Measurements from ENCODE around the gene PMVK. TPM values are rescaled to one million over a fixed set of nuclear protein-coding genes. Genes with fewer than 3 reads are reported as not detected.

Gene PMVK
- total and polyA plus RNA-seq, 2 of the 8 experiments (the other 6 are each of a cell fraction or from before 2014, with no cell fraction given) = 23.8 to 26.5 TPM

DNA sequence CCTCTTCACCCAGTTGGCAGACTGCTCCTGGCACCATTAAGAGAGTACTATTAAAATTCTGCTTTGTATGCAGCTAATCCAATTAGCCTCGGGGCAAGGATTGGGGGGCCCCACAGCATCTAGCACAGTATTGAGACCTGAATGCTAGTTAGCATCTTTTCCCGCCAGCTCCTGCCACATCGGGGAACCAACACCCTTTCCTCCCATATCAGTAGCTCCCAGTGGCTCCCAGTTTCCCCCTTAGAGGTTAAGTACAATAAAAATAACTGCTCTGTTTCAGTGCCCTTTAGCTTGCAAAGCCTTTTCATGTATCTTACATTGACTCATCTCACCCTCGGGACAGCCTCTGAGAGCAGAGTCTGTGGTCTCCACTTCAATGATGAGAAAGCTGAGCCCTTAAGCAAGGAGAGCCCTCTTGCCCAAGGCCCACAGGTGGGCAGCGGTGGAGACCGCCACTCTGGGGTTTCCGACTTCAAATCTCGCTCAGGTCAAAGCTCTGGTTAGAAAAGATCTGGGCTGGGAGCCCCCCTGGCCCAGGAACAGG, 4.2 kb upstream of the PMVK start (continued):
- TF ChIP-seq TCF12 (IDR thresholded peaks at IDR 0.05; ENCODE audit: low read depth, low read length) (no peak), SIX5 (IDR thresholded peaks at IDR 0.05; ENCODE audit: low read depth, low read length) (no peak), HDAC2 (IDR thresholded peaks at IDR 0.05; ENCODE audit: borderline replicate concordance in 1 of 2, low read depth in 2 of 2, low read length in 2 of 2) (no peak)

All from H1 (cell line).